SK-N-SH treated with all-trans-retinoic acid at 6 μM for 48 hours (cell line): Measurements from ENCODE around the gene AKAP8L.

Experiments
- BACH2 ChIP-seq: fragments of 250-450 bp; sonication (Bioruptor Pico); IDR thresholded peaks from 2 replicates; pipeline ENCODE4 v1.9.0; 2021; ENCODE audit warnings: mild to moderate bottlenecking, borderline replicate concordance
- TCF4 ChIP-seq: fragments of 250-450 bp; sonication (Bioruptor Pico); IDR thresholded peaks from 2 replicates; pipeline ENCODE4 v1.8.0; 2021; ENCODE audit warnings: mild to moderate bottlenecking, moderate library complexity, borderline replicate concordance
- ZFP30 ChIP-seq: fragments of 450-650 bp; formaldehyde crosslinking; IDR thresholded peaks from 2 replicates; pipeline ENCODE4 v1.5.0; 2022; ENCODE audit warnings: mild to moderate bottlenecking, moderate library complexity
- ZNF70 ChIP-seq: fragments of 450-650 bp; formaldehyde crosslinking; IDR thresholded peaks from 2 replicates; pipeline ENCODE4 v1.5.0; 2020; ENCODE audit warnings: mild to moderate bottlenecking, moderate library complexity
- ZNF8 ChIP-seq: fragments of 450-650 bp; formaldehyde crosslinking; IDR thresholded peaks from 2 replicates; pipeline ENCODE4 v1.5.0; 2020; ENCODE audit warnings: mild to moderate bottlenecking, moderate library complexity
- TF ChIP-seq, protein P1 (sequence below): fragments of 250-450 bp; sonication (Bioruptor Pico); IDR thresholded peaks from 2 replicates; pipeline ENCODE4 v1.8.0; 2020; ENCODE audit warnings: mild to moderate bottlenecking, moderate library complexity, borderline replicate concordance

DNA sequence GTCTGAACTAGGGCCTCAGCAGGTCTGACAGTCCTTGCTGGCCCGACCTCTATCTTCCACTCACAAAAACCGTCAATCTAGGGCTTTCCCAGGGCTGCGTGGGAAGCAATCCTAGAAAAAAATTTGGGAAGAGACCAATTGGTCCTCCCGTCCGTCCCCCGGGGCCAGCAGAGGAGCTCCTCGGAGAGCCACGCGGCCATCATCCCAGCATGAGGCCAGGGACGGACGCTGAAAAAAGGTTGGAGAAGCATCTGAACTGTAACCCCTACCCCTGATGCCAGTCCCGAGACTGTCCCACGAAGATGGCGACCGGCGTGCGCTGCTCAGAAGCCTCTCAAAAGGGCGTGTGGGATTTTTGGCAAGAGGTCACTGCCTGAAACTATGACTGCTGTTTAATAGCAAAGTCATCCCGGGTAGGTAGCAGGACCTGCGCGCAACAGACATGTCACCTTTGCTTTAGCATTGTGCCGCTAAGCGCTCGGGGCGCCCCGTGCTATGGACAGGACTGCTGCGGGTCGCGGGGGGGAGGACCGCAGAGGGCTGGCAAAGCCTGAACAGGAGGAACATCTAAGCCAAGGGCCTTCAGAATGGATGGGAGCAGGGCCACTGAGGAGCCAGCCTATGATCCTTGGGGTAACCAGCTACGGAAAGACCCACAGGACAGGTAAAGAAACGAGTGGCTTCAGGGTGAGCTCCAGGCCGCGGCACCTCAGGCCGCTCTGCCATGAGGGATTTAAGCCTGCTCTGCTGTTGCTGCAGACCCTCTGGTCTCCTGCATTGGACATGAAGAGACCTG lies 49.8 kb downstream of the AKAP8L start:
- TF ChIP-seq BACH2 (CRISPR knock-in tag) (no peak), ZNF70 (CRISPR knock-in tag) (no peak), ZFP30 (CRISPR knock-in tag) (no peak), TCF4 (CRISPR knock-in tag) (no peak), ZNF8 (CRISPR knock-in tag) (no peak)
- TF ChIP-seq, protein P1, sequence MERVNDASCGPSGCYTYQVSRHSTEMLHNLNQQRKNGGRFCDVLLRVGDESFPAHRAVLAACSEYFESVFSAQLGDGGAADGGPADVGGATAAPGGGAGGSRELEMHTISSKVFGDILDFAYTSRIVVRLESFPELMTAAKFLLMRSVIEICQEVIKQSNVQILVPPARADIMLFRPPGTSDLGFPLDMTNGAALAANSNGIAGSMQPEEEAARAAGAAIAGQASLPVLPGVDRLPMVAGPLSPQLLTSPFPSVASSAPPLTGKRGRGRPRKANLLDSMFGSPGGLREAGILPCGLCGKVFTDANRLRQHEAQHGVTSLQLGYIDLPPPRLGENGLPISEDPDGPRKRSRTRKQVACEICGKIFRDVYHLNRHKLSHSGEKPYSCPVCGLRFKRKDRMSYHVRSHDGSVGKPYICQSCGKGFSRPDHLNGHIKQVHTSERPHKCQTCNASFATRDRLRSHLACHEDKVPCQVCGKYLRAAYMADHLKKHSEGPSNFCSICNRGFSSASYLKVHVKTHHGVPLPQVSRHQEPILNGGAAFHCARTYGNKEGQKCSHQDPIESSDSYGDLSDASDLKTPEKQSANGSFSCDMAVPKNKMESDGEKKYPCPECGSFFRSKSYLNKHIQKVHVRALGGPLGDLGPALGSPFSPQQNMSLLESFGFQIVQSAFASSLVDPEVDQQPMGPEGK (CRISPR knock-in tag) = no peak
